Measurements from ENCODE around the gene SPATA2L. TPM values are rescaled to one million over a fixed set of nuclear protein-coding genes. Genes with fewer than 3 reads are reported as not detected.
A peak's percentile ranks its signal among the peaks of the same experiment; 100 is the strongest.

The SPATA2L gene
- total and polyA plus RNA-seq, 2 of the 13 experiments (the other 11 are each of a cell fraction or from before 2014, with no cell fraction given), result 9.1 to 20.7 TPM

GRCh38 chr16:89700649-89701424 is 668 bp downstream of the SPATA2L start (continued):
- TF ChIP-seq ZNF180 (CRISPR knock-in tag; IDR thresholded peaks at IDR 0.05; ENCODE audit: borderline replicate concordance, low read depth) (0 out of 2 replicates have a peak, but pooled peaks have one; percentile 76), ZNF780A (CRISPR knock-in tag; IDR thresholded peaks at IDR 0.05) (no peak; the same call in 1 of the 2 replicates), ZNF629 (CRISPR knock-in tag; conservative IDR thresholded peaks at IDR 0.05) (peak; percentile 48; the same call in 1 of the 2 replicates), ELF1 (CRISPR knock-in tag; IDR thresholded peaks at IDR 0.05) (no peak; the same call in 1 of the 2 replicates), ZNF432 (CRISPR knock-in tag; IDR thresholded peaks at IDR 0.05; ENCODE audit: borderline replicate concordance) (no peak), ZNF282 (IDR thresholded peaks at IDR 0.05; ENCODE audit: partially characterized antibody) (no peak), RELA (CRISPR knock-in tag; IDR thresholded peaks at IDR 0.05) (0 out of 2 replicates have a peak, but pooled peaks have one; percentile 58), ARID4A (CRISPR knock-in tag; IDR thresholded peaks at IDR 0.05; ENCODE audit: borderline replicate concordance) (no peak), KAT7 (CRISPR knock-in tag; IDR thresholded peaks at IDR 0.05; ENCODE audit: borderline replicate concordance) (peak; percentile 71; the same call in 1 of the 2 replicates), ZNF703 (CRISPR knock-in tag; IDR thresholded peaks at IDR 0.05; ENCODE audit: borderline replicate concordance) (0 out of 2 replicates have a peak, but pooled peaks have one; percentile 44), TEF (CRISPR knock-in tag; IDR thresholded peaks at IDR 0.05) (peak; percentile 68), ZBTB25 (CRISPR knock-in tag; IDR thresholded peaks at IDR 0.05) (no peak), CCDC6 (CRISPR knock-in tag; IDR thresholded peaks at IDR 0.05) (peak; percentile 61), ZNF18 (CRISPR knock-in tag; IDR thresholded peaks at IDR 0.05; ENCODE audit: insufficient replicate concordance) (peak; percentile 92), ZNF275 (CRISPR knock-in tag; IDR thresholded peaks at IDR 0.05; ENCODE audit: borderline replicate concordance) (no peak), GLI4 (CRISPR knock-in tag; IDR thresholded peaks at IDR 0.05; ENCODE audit: borderline replicate concordance) (no peak), ELK4 (CRISPR knock-in tag; IDR thresholded peaks at IDR 0.05; ENCODE audit: borderline replicate concordance) (peak; percentile 79; the same call in 1 of the 2 replicates)
